Measurements from ENCODE around the gene ATF7IP2. TPM values are rescaled to one million over a fixed set of nuclear protein-coding genes. Genes with fewer than 3 reads are reported as not detected.

Gene ATF7IP2
- total RNA-seq, 1 experiment from 2014 or later = 22.8 TPM

GRCh38 chr16:10480151-10480550 lies 94.3 kb downstream of the ATF7IP2 start (continued):
- no peak for TF ChIP-seq CTCF (IDR thresholded peaks at IDR 0.05)

DNA sequence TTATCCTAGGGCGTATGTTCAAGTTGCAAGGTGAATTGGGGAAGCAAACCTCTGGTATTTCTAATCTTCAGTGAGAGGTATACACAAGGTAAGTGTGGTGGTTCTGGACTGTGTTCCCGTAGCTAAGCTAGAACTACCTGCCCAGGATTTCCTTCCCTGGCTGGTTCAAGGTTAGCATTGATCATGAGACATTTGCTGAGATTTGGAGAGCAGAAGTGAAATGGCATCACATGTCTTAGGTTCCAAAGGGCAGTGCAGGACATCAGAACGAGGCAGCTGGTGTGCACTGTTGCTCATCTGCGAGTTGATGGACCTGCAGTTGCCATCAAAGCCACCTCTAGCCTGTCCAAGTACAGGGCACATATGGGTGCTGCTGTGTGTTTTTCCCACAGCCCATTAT lies 99.3 kb downstream of the ATF7IP2 start:
- Mint-ChIP-seq H3K4me1 (peaks cover 6% of the 10 kb centered on the region; the same call in 1 of the 2 replicates), H3K9me3 (peaks cover 33% of the 10 kb centered on the region), H3K27ac (no peak overlapping the region), H3K27me3 (ENCODE audit: low read depth) (no peaks in the 10 kb centered on the region), H3K36me3 (peaks cover 48% of the 10 kb centered on the region), H3K4me3 (no peak overlapping the region)
- POLR2A ChIA-PET = no interaction called here
- CTCF ChIA-PET = no interaction called here
- no peak for ATAC-seq
- TF ChIP-seq TCF7 (CRISPR knock-in tag; IDR thresholded peaks at IDR 0.05; ENCODE audit: low read depth) (no peak), GTF2I (CRISPR knock-in tag; conservative IDR thresholded peaks at IDR 0.05) (no peak)
- no peak for DNase-seq (ENCODE audit: low spot score)

DNA sequence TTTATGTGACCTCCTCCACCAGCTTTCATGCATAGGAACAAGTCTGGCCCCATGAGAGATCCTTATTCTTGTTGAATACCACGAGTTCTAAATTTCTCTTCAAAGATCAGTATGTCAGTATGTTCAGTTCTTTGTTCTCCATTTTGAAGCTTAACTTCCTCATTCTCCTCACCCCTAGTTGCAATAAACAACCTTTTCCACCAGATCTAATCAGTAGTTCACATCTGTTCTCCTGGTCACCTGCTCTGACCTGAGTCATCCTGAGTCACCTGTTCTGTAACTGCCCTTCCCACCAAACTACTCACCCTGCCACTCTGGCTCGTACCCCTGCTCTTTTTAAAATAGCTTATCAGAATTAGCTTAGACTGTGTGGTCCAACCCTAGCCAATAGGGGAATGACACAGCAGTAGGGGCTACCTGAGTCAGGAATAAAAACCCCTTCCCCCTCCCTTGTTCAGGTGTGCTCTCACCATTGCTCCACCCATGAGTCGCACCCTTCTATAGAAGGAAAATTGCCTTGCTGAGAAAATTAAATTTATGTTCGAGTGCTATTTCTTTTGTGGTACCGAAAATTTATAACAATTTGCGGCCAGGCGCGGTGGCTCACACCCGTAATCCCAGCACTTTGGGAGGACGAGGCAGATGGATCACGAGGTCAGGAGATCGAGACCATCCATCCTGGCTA lies 100.0 kb downstream of the ATF7IP2 start:
- DNase-seq (ENCODE audit: low spot score) = no peak
- no peak overlapping the region for H3K27ac Mint-ChIP-seq
- ChIA-PET POLR2A (no interaction called here), CTCF (no interaction called here)
- H3K27me3 Mint-ChIP-seq (ENCODE audit: low read depth) = no peaks in the 10 kb centered on the region
- H3K36me3 Mint-ChIP-seq = peaks cover 45% of the 10 kb centered on the region
- no peak for TF ChIP-seq NFE2L1 (CRISPR knock-in tag; IDR thresholded peaks at IDR 0.05)
- TF ChIP-seq E2F5 (CRISPR knock-in tag; IDR thresholded peaks at IDR 0.05) = no peak
- TF ChIP-seq SOX15 (CRISPR knock-in tag; IDR thresholded peaks at IDR 0.05) = no peak
- TF ChIP-seq ZNF396 (CRISPR knock-in tag; IDR thresholded peaks at IDR 0.05; ENCODE audit: borderline replicate concordance) = no peak
- no peak for TF ChIP-seq SMAD4 (CRISPR knock-in tag; IDR thresholded peaks at IDR 0.05)
- TF ChIP-seq, protein P1, sequence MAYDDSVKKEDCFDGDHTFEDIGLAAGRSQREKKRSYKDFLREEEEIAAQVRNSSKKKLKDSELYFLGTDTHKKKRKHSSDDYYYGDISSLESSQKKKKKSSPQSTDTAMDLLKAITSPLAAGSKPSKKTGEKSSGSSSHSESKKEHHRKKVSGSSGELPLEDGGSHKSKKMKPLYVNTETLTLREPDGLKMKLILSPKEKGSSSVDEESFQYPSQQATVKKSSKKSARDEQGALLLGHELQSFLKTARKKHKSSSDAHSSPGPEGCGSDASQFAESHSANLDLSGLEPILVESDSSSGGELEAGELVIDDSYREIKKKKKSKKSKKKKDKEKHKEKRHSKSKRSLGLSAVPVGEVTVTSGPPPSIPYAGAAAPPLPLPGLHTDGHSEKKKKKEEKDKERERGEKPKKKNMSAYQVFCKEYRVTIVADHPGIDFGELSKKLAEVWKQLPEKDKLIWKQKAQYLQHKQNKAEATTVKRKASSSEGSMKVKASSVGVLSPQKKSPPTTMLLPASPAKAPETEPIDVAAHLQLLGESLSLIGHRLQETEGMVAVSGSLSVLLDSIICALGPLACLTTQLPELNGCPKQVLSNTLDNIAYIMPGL (CRISPR knock-in tag; IDR thresholded peaks at IDR 0.05) = no peak
- no peak for TF ChIP-seq IRF2 (CRISPR knock-in tag; IDR thresholded peaks at IDR 0.05; ENCODE audit: borderline replicate concordance, low read depth)
- no peak for TF ChIP-seq MLX (CRISPR knock-in tag; IDR thresholded peaks at IDR 0.05)
- TF ChIP-seq CREB1 (CRISPR knock-in tag; IDR thresholded peaks at IDR 0.05) = no peak
- no peak for TF ChIP-seq MYBL2 (CRISPR knock-in tag; IDR thresholded peaks at IDR 0.05)
- no peak for TF ChIP-seq ETV6 (CRISPR knock-in tag; IDR thresholded peaks at IDR 0.05)
- TF ChIP-seq, protein P2, sequence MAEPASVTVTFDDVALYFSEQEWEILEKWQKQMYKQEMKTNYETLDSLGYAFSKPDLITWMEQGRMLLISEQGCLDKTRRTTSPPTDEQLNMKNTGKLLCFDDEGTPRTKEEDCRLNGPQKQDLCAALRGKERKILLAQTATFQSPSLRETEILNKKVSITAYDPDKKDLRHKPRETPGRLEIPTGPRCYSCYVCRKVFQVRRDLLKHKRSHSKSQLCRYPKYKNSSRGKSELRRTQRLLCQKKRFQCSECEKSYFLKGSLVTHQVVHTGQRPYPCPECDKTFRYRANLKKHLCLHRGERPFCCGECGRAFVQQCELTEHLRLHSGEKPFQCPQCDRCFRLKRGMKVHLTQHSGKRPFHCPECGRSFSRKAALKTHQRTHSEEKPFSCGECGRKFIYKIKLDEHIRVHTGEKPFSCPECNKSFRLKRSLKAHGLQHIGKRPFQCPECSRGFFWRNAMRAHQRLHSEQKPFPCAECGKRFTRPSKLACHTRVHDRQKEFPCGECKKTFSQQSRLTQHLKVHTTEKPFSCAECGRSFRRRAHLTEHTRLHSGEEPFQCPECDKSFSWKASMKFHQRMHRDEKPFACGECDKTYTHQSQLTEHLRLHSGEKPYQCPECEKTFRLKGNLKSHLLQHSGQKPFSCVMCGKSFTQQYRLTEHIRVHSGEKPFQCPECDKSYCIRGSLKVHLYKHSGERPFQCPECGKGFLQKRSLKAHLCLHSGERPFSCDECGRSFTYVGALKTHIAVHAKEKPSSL (CRISPR knock-in tag; conservative IDR thresholded peaks at IDR 0.05) = no peak
- H3K9me3 Mint-ChIP-seq = peaks cover 33% of the 10 kb centered on the region
- peaks cover 6% of the 10 kb centered on the region; the same call in 1 of the 2 replicates for H3K4me1 Mint-ChIP-seq
- no peak for ATAC-seq
- no peak overlapping the region for H3K4me3 Mint-ChIP-seq
